B cell (primary cell): ENCODE data around the gene CCDC30. TPM values are rescaled to one million over a fixed set of nuclear protein-coding genes. Genes with fewer than 3 reads are reported as not detected.

Experiments
- ATAC-seq: fragments of 200-7000 bp; cut with Tn5 transposase; one replicate; pipeline ENCODE4 v1.10.0; 2021; ENCODE audit warnings: low read depth, mild to moderate bottlenecking, moderate number of reproducible peaks, moderate library complexity
- CTCF ChIA-PET: fragments of 350-600 bp; sonication (Branson Sonifier 250); formaldehyde crosslinking; loops from one replicate; lab custom pipeline; 2021; ENCODE audit warnings: antibody characterized with exemption, inconsistent platforms; lab: Charles Lee
- POLR2A ChIA-PET: fragments of 350-600 bp; sonication (Branson Sonifier 250); formaldehyde crosslinking; loops from one replicate; lab custom pipeline; 2021; ENCODE audit warnings: antibody characterized with exemption; lab: Charles Lee
- DNase-seq: peaks from one replicate; pipeline ENCODE4 v3.0.0; 2013
- H2AFZ ChIP-seq: 2 replicates; pipeline ENCODE4 v1.6.1; 2012; ENCODE audit warnings: mild to moderate bottlenecking, low read depth, low read length; ENCODE audit not compliant: insufficient read depth, poor library complexity, severe bottlenecking
- H3K27ac ChIP-seq, 2 donors: 1 replicate in 1 of 2; 2 replicates in 1 of 2; pipeline ENCODE4 v1.5.1; 2012 to 2013; ENCODE audit warnings: low read length in 2 of 2, mild to moderate bottlenecking in 2 of 2, moderate library complexity in 1 of 2
- H3K27me3 ChIP-seq, 4 experiments: fragments of 200-600 bp in 1 of 4; sonication (generic) in 1 of 4; replicated peaks in 1 of 4; 1 replicate in 2 of 4; 2 replicates in 2 of 4; pipeline versions ENCODE4 v1.6.1 to v1.7.0; 2013 to 2016; ENCODE audit warnings: low read length in 3 of 4, mild to moderate bottlenecking in 2 of 4, mixed read lengths in 1 of 4, moderate library complexity in 1 of 4; ENCODE audit not compliant: insufficient read depth in 4 of 4, control insufficient read depth in 3 of 4; ENCODE audit errors: control extremely low read depth in 1 of 4
- H3K36me3 ChIP-seq, 2 experiments: replicated peaks in 1 of 2; 1 replicate in 1 of 2; 2 replicates in 1 of 2; pipeline versions ENCODE4 v1.6.1 to v1.7.1; 2013; ENCODE audit warnings: low read length in 1 of 2; ENCODE audit not compliant: insufficient read depth in 2 of 2, control insufficient read depth in 1 of 2; ENCODE audit errors: control extremely low read depth in 1 of 2, extremely low read depth in 1 of 2
- H3K4me1 ChIP-seq, 2 donors: fragments of 200-600 bp in 1 of 2; sonication (generic) in 1 of 2; 1 replicate in 1 of 2; 2 replicates in 1 of 2; pipeline versions ENCODE4 v1.5.1 to v1.6.1; 2013 to 2017; ENCODE audit warnings: low read length in 2 of 2; ENCODE audit not compliant: control insufficient read depth in 2 of 2, insufficient read depth in 2 of 2
- H3K4me2 ChIP-seq: replicated peaks from 2 replicates; pipeline ENCODE3; 2012; ENCODE audit warnings: mild to moderate bottlenecking, low read depth, low read length; ENCODE audit not compliant: poor library complexity, severe bottlenecking
- H3K4me3 ChIP-seq, 5 experiments: fragments of 200-600 bp in 1 of 5; sonication (generic) in 1 of 5; 1 replicate in 3 of 5; 2 replicates in 2 of 5; pipeline versions ENCODE4 v1.5.1 to v1.7.0; 2011 to 2016; ENCODE audit warnings: low read length in 4 of 5, mild to moderate bottlenecking in 4 of 5, low read depth in 2 of 5, control low read depth in 1 of 5, moderate library complexity in 1 of 5; ENCODE audit not compliant: insufficient read depth in 1 of 5; ENCODE audit errors: control extremely low read depth in 1 of 5, extremely low read depth in 1 of 5
- H3K79me2 ChIP-seq: fragments of 200-600 bp; sonication (generic); one replicate; pipeline ENCODE4 v1.6.0; 2016; ENCODE audit warnings: low read length; ENCODE audit not compliant: control insufficient read depth, insufficient read depth
- H3K9ac ChIP-seq: fragments of 200-600 bp; sonication (generic); 2 replicates; pipeline ENCODE4 v1.6.1; 2017; ENCODE audit warnings: mild to moderate bottlenecking, low read length, moderate library complexity
- H3K9me3 ChIP-seq, 3 donors: one replicate each; pipeline versions ENCODE4 v1.6.1 to v1.7.1; 2013; ENCODE audit warnings: low read length in 2 of 3; ENCODE audit not compliant: control insufficient read depth in 2 of 3, insufficient read depth in 1 of 3; ENCODE audit errors: control extremely low read depth in 1 of 3
- H4K20me1 ChIP-seq: 2 replicates; pipeline ENCODE4 v1.6.0; 2012; ENCODE audit warnings: mild to moderate bottlenecking, low read length; ENCODE audit not compliant: insufficient read depth, control insufficient read depth, poor library complexity, severe bottlenecking
- H3K27ac Mint-ChIP-seq: one replicate; pipeline ENCODE4 v1.8.0; 2021; ENCODE audit warnings: mixed read lengths
- H3K27me3 Mint-ChIP-seq: one replicate; pipeline ENCODE4 v1.8.0; 2021; ENCODE audit warnings: mixed read lengths
- H3K4me1 Mint-ChIP-seq: one replicate; pipeline ENCODE4 v1.8.0; 2021; ENCODE audit warnings: mixed read lengths
- H3K4me3 Mint-ChIP-seq: one replicate; pipeline ENCODE4 v1.8.0; 2021; ENCODE audit warnings: mixed read lengths
- H3K9me3 Mint-ChIP-seq: one replicate; pipeline ENCODE4 v1.8.0; 2022; ENCODE audit warnings: mixed read lengths; ENCODE audit not compliant: insufficient read depth
- CTCF ChIP-seq: fragments of 200-600 bp; IDR thresholded peaks from one replicate; pipeline ENCODE4 v1.8.0; 2022; ENCODE audit warnings: antibody characterized with exemption, mild to moderate bottlenecking
- EZH2 ChIP-seq: IDR thresholded peaks from 2 replicates; pipeline ENCODE4 v1.6.1; 2012; ENCODE audit warnings: borderline replicate concordance, low read depth, mild to moderate bottlenecking, moderate library complexity, low read length; ENCODE audit not compliant: insufficient read depth, poor library complexity, severe bottlenecking
- WGBS: methylation state at CpG from one replicate; pipeline ENCODE4 v1.1.5; 2013; ENCODE audit warnings: missing lambda C conversion rate; ENCODE audit not compliant: insufficient coverage; 5-methylcytosine and 5-hydroxymethylcytosine counted together
- intact Hi-C: fragments of 100-400 bp; cut with micrococcal nuclease; formaldehyde crosslinking; loops from one replicate; pipeline ENCODE4 v1.10.0; 2022
- polyA plus RNA-seq: library from polyadenylated mRNA; depleted of rRNA; stranded (reverse); fragments of >200 nt; gene quantifications from 2 replicates; pipeline ENCODE4 v1.2.3, GENCODE V29; 2012
- small RNA-seq: library from RNA; depleted of rRNA; stranded (forward); fragments of <200 nt; gene quantifications from one replicate; pipeline ENCODE3, GENCODE V24; 2012; ENCODE audit warnings: low replicate concordance, low read depth; ENCODE audit not compliant: insufficient read length
- total RNA-seq, 2 donors: library from RNA; stranded (reverse); fragments of 120-200 nt in 1 of 2; gene quantifications; 1 replicate in 1 of 2; 2 replicates in 1 of 2; pipeline versions ENCODE4 v1.2.3 to v1.2.4, GENCODE V29; 2013 to 2022

Gene CCDC30
- total and polyA plus RNA-seq, 2 donors (not counting 1 experiment from before 2014, with no cell fraction given): 1.4 to 7.4 TPM

GRCh38 chr1:42700006-42700405, 236.9 kb downstream of the CCDC30 start:
- Histone ChIP-seq H3K4me2 (no peak overlapping the region), H2AFZ (no peak overlapping the region), H3K4me3 (no peak overlapping the region), H3K79me2 (peaks cover 25% of the 10 kb centered on the region), H3K27me3 (no peaks in the 10 kb centered on the region), H3K27ac (no peak overlapping the region), H3K9me3 (no peaks in the 10 kb centered on the region), H3K36me3 (peaks cover 9 to 92% of the 10 kb centered on the region in 2 experiments), H3K9ac (no peak overlapping the region), H3K4me1 (no peaks in the 10 kb centered on the region), H4K20me1 (peaks cover 40% of the 10 kb centered on the region)
- no peak for TF ChIP-seq EZH2
- TF ChIP-seq CTCF: no peak
- Mint-ChIP-seq H3K27ac (no peak overlapping the region), H3K4me3 (no peak overlapping the region), H3K9me3 (no peaks in the 10 kb centered on the region), H3K27me3 (no peaks in the 10 kb centered on the region), H3K4me1 (peaks cover 1% of the 10 kb centered on the region)
- intact Hi-C loops: no loop called here
- ATAC-seq (no peak), DNase-seq (no peak)
- ChIA-PET CTCF (no interaction called here), POLR2A (interaction anchor here (0.7 kb wide), 1 partner anchor 42 kb away, joined by 3 read pairs; the partner anchor contains the start of gene PPIH)

GRCh38 chr1:42703888-42704464, 240.9 kb downstream of the CCDC30 start:
- Histone ChIP-seq H3K4me1 (no peaks in the 10 kb centered on the region), H2AFZ (no peak overlapping the region), H3K9me3 (peaks cover 0 to 3% (median 0%) of the 10 kb centered on the region in 3 donors), H4K20me1 (peaks cover 15% of the 10 kb centered on the region), H3K27ac (no peak overlapping the region), H3K4me3 (no peak overlapping the region), H3K4me2 (no peak overlapping the region), H3K36me3 (peaks cover 15 to 71% of the 10 kb centered on the region in 2 experiments), H3K27me3 (no peaks in the 10 kb centered on the region), H3K79me2 (peaks cover 8% of the 10 kb centered on the region), H3K9ac (no peak overlapping the region)
- ATAC-seq: no peak
- Mint-ChIP-seq H3K9me3 (no peaks in the 10 kb centered on the region), H3K27me3 (no peaks in the 10 kb centered on the region), H3K27ac (no peak overlapping the region), H3K4me1 (no peaks in the 10 kb centered on the region), H3K4me3 (no peak overlapping the region)
- intact Hi-C loops: no loop called here
- DNase-seq: no peak
- ChIA-PET CTCF (no interaction called here), POLR2A (no interaction called here)
- WGBS: 97% methylated on average over 5 of the region's 7 CpGs
- TF ChIP-seq EZH2 (no peak), CTCF (no peak)

Small RNA genes lying within 50 kb of the gene (small RNA-seq; reads per million reads assigned to genes)
- gene RNU6-536P (not detected), gene TMSB4XP1 (not detected)

Other genes starting within 250 kb of the CCDC30 start
- 76.4 and 80.3 TPM in 2 replicates for gene FOXJ3, start 128.1 kb upstream of the CCDC30 start, total RNA-seq
- gene FOXJ3, start 128.1 kb upstream of the CCDC30 start, polyA plus RNA-seq: 15.4 and 27.4 TPM in 2 replicates
- not detected in 2 replicates for gene RIMKLA, start 82.5 kb upstream of the CCDC30 start, total RNA-seq
- gene RIMKLA, start 82.5 kb upstream of the CCDC30 start, polyA plus RNA-seq: 0.01 and 0.04 TPM in 2 replicates
- 0.27 and 0.79 TPM in 2 replicates for gene ZMYND12, start 7.3 kb upstream of the CCDC30 start, total RNA-seq
- gene ZMYND12, start 7.3 kb upstream of the CCDC30 start, polyA plus RNA-seq: 0.34 and 0.65 TPM in 2 replicates
- gene PPCS, start 6.7 kb upstream of the CCDC30 start, total RNA-seq: 68.2 and 74.9 TPM in 2 replicates
- 63.1 and 88.4 TPM in 2 replicates for gene PPCS, start 6.7 kb upstream of the CCDC30 start, polyA plus RNA-seq
- gene PPIH, start 195.1 kb downstream of the CCDC30 start, total RNA-seq: 48.8 and 50.3 TPM in 2 replicates
- 42.4 and 51.4 TPM in 2 replicates for gene PPIH, start 195.1 kb downstream of the CCDC30 start, polyA plus RNA-seq
- 314 and 345 TPM in 2 replicates for gene YBX1, start 219.1 kb downstream of the CCDC30 start, total RNA-seq
- 164 and 244 TPM in 2 replicates for gene YBX1, start 219.1 kb downstream of the CCDC30 start, polyA plus RNA-seq